GM12874 (cell line): ENCODE measurements around the gene TCFL5.

ENCODE experiments used
- TF ChIP-seq, protein P1 (sequence below): IDR thresholded peaks from 2 replicates; pipeline ENCODE4 v1.5.1; 2011; ENCODE audit warnings: low read depth, mild to moderate bottlenecking, control low read depth, low read length, moderate library complexity; ENCODE audit not compliant: insufficient read depth

The TCFL5 gene

DNA sequence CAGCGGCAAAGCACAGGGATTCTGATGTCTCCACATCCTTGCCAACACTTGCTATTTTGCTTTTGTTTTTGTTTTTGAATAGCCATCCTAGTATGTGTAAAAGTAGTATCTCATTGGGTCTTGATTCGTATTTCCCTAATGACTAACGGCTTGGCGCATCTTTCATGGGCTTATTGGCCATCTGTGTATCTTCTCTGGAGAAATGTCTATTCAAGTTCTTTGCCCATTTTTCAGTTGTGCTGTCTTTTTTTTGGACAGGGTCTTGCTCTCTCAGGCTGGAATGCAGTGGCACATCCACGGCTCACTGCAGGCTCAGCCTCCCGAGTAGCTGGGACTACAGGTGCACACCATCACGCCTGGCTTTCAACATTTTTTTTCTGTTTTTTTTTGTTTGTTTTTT is 17.4 kb downstream of the TCFL5 start:
- TF ChIP-seq, protein P1, sequence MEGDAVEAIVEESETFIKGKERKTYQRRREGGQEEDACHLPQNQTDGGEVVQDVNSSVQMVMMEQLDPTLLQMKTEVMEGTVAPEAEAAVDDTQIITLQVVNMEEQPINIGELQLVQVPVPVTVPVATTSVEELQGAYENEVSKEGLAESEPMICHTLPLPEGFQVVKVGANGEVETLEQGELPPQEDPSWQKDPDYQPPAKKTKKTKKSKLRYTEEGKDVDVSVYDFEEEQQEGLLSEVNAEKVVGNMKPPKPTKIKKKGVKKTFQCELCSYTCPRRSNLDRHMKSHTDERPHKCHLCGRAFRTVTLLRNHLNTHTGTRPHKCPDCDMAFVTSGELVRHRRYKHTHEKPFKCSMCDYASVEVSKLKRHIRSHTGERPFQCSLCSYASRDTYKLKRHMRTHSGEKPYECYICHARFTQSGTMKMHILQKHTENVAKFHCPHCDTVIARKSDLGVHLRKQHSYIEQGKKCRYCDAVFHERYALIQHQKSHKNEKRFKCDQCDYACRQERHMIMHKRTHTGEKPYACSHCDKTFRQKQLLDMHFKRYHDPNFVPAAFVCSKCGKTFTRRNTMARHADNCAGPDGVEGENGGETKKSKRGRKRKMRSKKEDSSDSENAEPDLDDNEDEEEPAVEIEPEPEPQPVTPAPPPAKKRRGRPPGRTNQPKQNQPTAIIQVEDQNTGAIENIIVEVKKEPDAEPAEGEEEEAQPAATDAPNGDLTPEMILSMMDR = no peak

DNA sequence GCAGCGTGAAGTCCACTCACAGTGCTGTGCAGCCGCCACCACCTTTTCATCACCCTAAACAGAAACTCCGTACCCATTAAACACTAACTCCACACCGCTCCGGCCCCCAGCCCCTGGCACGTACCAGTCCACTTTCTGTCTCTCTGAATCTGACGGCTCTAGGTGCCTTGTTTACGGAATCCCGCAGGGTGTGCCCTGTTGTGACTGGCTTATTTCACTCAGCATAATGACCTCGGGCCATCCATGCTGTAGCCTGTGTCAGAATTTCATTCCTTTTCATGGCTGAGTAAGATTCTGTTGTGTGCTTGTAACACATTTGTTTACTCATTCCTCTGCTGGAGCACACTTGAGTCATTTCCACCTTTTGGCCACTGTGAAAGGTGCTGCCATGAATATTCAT is 18.0 kb downstream of the TCFL5 start:
- TF ChIP-seq, protein P1 = no peak

DNA sequence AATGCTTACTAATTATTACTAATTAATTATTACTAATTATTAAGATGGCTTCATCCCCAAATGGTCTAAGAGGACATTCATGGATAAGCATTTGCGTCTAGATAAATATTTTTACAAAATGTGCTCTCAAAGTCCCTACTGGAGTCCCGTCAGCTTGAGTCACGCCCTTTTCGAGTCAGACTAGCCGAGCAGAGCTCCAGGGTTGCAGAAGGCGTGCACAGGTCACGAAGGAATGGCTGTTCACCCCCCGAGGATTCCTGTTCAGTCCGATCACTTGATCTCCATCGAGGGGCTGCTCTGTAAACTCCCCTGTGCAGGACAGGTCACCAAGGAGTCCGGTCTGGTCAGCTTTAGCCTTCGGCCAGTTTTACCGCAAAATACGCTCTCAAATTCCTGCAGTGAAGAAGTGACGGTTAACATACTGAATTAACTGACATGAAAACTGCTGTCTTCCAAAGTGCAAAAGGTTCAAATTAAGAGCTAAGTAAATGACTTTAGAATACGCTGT is 19.9 kb downstream of the TCFL5 start:
- TF ChIP-seq, protein P1 = no peak

DNA sequence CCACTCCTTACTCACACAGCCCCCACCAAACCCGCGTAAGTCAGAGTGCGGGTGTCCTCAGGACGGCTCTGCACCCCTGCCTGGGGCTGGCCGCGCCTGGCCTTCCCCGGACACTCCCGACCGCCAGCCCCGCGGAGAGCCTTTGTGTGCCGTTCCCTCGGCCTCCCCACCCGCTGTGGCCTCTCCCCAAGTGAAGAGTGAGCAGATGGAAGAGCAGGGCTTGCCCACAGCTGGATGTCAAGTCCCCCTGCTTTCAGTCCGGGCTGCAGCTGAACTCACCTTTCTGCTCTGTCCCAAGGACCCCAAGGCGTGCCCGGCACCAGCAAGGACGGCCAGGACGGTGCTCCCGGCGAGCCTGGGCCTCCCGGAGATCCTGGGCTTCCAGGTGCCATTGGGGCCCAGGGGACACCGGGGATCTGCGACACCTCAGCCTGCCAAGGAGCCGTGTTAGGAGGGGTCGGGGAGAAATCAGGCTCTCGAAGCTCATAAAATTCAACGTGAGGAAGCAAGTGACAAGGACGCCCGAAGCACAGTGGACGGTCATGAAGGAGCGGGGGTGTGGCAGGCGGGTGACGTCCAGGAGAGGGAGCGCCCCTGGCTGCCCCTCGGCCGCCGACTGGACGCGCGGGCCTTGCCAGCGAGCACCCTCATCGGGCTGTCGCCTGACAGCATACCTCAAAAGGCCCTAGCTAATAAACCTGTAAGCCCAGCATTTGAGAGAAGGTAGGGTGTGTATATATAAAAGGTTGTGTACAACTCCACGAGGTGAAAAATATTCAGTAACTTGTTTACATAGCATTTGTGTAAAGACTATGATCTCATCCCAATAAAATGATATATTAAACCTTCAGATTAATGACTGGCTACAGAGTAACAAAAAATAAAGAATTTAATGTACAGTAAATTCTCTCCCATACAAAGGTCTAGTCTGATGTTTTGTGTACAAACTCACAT is 21.1 kb downstream of the TCFL5 start:
- TF ChIP-seq, protein P1 = no peak

DNA sequence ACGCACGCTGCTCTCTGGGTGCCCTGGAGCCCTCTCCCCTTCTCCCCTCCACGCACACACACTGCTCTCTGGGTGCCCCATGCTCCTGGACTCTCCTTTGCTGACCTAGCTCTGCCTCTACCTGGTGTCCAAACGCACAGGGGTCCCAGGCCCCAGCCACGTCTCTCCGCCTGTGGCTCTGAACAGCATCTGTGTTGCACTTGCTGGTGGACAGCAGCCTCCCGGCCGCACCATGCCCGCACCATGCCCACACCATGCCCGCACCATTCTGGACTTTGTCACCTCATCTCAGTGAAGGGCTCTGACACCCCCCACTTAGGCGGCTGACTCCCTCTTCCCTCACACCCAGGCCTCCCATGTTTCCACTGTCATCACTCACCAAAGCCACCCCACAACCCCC is 21.8 kb downstream of the TCFL5 start:
- TF ChIP-seq, protein P1 = no peak

DNA sequence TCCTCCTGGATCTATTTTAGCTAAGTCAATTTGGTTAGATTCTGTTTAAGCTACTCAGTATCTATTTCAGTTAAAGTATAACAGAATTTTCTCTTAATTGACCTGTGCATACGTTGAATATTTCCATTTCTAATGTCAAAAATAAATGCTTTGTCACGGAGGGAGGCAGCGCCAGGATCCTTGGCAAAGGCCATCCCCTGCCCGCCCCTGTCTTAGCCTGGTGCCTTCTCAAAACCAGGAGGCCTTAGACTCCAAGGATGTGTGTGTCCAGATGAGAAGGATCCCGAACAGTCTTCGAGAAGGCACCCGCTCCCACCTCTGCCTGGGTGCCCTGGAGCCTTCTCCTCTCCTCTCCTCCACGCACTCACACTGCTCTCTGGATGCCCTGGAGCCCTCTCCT is 22.4 kb downstream of the TCFL5 start:
- TF ChIP-seq, protein P1 = no peak

DNA sequence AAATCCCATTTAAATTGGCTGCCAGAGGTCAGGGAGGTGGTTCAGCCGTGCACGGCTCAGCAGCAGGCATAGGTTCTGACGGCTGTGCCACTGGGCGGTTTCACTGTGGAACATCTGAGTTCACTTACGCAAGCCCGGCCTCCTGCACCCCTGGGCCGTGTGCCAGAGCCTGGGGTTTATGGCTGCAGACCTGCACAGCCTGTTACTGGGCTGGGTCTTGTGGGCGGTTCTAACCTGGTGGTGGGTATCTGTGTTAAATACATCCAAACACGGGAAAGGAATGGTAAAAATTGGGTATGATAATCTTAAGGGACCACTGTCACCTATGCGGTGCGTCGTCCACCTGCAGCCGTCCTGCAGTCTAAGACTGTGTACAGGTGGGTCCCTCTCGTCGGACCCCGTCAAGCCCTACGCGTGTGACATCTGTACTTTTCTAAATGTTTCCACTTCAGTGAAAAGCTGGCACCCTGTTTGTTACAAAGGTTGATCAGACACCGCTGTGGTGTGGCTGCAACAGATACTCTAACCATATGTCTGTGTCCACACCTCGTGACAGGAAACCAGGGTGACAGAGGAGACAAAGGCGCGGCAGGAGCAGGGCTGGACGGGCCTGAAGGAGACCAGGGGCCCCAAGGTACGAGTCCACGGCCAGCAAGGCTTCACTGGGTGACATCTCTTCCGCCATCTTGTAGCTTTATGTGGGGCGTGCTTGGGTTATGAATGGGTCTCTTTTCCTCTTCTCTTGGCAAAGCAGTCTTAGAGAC is 23.3 kb downstream of the TCFL5 start:
- TF ChIP-seq, protein P1 = no peak
